DOHH2 (cell line): ENCODE results near the gene UROC1.

Experiments used
- EZH2phosphoT487 ChIP-seq: fragments of 200-600 bp; sonication (generic); IDR thresholded peaks from 2 replicates; pipeline ENCODE4 v1.6.1; 2017; ENCODE audit warnings: borderline replicate concordance, mild to moderate bottlenecking, antibody characterized with exemption, low read length, moderate library complexity, mixed read lengths
- TF ChIP-seq, protein P1 (sequence below): fragments of 200-600 bp; sonication (generic); IDR thresholded peaks from one replicate; pipeline ENCODE4 v1.5.1; 2014; ENCODE audit warnings: antibody characterized with exemption, mild to moderate bottlenecking, low read depth, low read length; ENCODE audit not compliant: poor library complexity, severe bottlenecking

DNA sequence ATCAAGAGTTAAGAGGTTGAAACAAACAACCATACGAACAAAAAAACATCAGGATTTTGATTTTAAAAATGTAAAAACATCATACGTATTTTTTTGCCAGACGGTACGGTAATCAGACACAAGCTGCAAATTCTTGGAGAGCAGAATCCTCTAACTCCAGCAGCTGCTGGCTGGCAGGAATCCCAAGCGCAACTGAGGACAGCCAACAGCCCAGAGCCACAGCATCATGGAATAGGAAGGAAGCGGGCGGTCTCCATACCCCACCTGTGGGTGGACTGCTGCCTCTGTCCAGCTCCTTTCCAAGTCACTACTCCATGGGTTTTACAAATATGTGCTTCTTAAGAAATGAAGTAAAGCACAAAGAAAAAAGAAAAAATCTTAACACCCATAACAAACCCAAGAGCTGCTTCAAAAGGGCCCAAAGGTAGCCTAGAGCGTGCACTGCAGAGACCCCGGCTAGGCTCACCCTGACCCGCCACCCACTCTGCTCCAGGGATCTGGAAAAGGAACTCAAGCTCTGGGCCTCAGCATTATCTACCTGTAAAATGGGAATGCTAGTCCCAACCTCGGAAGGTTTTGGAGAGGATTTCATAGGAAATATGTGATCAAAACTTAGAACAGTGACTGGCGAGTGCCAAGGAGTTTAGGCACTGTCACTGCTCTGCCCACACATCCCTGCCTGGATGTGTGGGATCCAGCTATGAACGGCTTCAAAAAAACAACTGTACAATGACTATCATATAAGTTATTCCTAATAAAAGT, 75.3 kb downstream of the UROC1 start:
- TF ChIP-seq, protein P1, sequence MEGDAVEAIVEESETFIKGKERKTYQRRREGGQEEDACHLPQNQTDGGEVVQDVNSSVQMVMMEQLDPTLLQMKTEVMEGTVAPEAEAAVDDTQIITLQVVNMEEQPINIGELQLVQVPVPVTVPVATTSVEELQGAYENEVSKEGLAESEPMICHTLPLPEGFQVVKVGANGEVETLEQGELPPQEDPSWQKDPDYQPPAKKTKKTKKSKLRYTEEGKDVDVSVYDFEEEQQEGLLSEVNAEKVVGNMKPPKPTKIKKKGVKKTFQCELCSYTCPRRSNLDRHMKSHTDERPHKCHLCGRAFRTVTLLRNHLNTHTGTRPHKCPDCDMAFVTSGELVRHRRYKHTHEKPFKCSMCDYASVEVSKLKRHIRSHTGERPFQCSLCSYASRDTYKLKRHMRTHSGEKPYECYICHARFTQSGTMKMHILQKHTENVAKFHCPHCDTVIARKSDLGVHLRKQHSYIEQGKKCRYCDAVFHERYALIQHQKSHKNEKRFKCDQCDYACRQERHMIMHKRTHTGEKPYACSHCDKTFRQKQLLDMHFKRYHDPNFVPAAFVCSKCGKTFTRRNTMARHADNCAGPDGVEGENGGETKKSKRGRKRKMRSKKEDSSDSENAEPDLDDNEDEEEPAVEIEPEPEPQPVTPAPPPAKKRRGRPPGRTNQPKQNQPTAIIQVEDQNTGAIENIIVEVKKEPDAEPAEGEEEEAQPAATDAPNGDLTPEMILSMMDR = no peak
- no peak for TF ChIP-seq EZH2phosphoT487
